Right lobe of liver (tissue), 6 donors: ENCODE data around the gene TCF25. TPM values are rescaled to one million over a fixed set of nuclear protein-coding genes. Genes with fewer than 3 reads are reported as not detected.
"Not testable (repeated sequence)": the region's sequence is repeated elsewhere in the genome, so short reads cannot be mapped to it uniquely, and the experiment has no call there.

Source experiments
- ATAC-seq, 4 donors: fragments of 200-7000 bp; cut with Tn5 transposase; one replicate each; pipeline ENCODE4 v1.9.1; 2020; ENCODE audit warnings: mild to moderate bottlenecking in 4 of 4, moderate library complexity in 4 of 4
- DNase-seq, 3 donors: peaks; one replicate each; pipeline ENCODE4 v3.0.0-alpha.2; 2020
- H3K27ac ChIP-seq, 3 donors: fragments of 200-600 bp; one replicate each; pipeline ENCODE4 v1.8.0; 2022
- H3K27me3 ChIP-seq, 2 donors: fragments of 200-600 bp; one replicate each; pipeline ENCODE4 v1.8.0; 2022
- H3K36me3 ChIP-seq, 4 donors: fragments of 200-600 bp; sonication (generic) in 1 of 4; one replicate each; pipeline versions ENCODE4 v1.5.1 to v1.8.0; 2017 to 2022; ENCODE audit warnings: control low read depth in 1 of 4
- H3K4me1 ChIP-seq, 4 donors: fragments of 200-600 bp; sonication (generic) in 1 of 4; one replicate each; pipeline versions ENCODE4 v1.5.1 to v1.8.0; 2017 to 2022; ENCODE audit warnings: control low read depth in 1 of 4
- H3K4me3 ChIP-seq, 3 donors: fragments of 200-600 bp; one replicate each; pipeline ENCODE4 v1.8.0; 2022
- H3K9me3 ChIP-seq, 4 donors: fragments of 200-600 bp; sonication (generic) in 1 of 4; one replicate each; pipeline versions ENCODE4 v1.5.1 to v1.8.0; 2017 to 2022; ENCODE audit warnings: control low read depth in 1 of 4
- CTCF ChIP-seq, 4 donors: fragments of 200-600 bp in 3 of 4; fragments of 450-650 bp in 1 of 4; IDR thresholded peaks; one replicate each; pipeline versions ENCODE4 v1.5.1 to v1.8.0; 2016 to 2022; ENCODE audit warnings: antibody characterized with exemption in 4 of 4, mild to moderate bottlenecking in 2 of 4
- POLR2A ChIP-seq: fragments of 450-650 bp; IDR thresholded peaks from one replicate; pipeline ENCODE4 v1.6.1; 2017; ENCODE audit warnings: antibody characterized with exemption, mild to moderate bottlenecking
- WGBS: methylation state at CpG from one replicate; pipeline ENCODE4 v1.1.6; 2018; ENCODE audit warnings: low coverage, low lambda C conversion rate; ENCODE audit not compliant: insufficient coverage; ENCODE audit errors: missing lambda C conversion rate; 5-methylcytosine and 5-hydroxymethylcytosine counted together
- intact Hi-C, 2 donors: fragments of 100-400 bp; cut with DNase I; formaldehyde crosslinking; loops; one replicate each; pipeline versions ENCODE4 v1.11.2 to v1.14.1; 2022
- total RNA-seq, 6 experiments: library from RNA; depleted of rRNA in 2 of 6; stranded (reverse); fragments of >200 nt in 2 of 6; fragmentation: NEBNext Ultra II Directional in 3 of 6; extraction: Animal tissue kit (Norgen Biotek cat#: 25700) in 3 of 6; gene quantifications; one replicate each; pipeline versions ENCODE4 v1.1.0 to v1.2.4, GENCODE V29; 2016 to 2023
- donor health status: DM: no; HTN: yes; CAD: no.
- donor health status: DM: no; HTN: no; CAD: no.
- donor health status: DM: no; HTN: no; CAD: no.
- donor health status: DM: no; HTN: yes; CAD: no.
- donor health status: DM: no; HTN: yes; CAD: no.

The TCF25 gene
- total RNA-seq, 6 experiments from 2014 or later, result 66.6 to 91.6 (median 77.9) TPM

- H3K36me3 ChIP-seq, H3K27ac ChIP-seq, H3K4me3 ChIP-seq, intact Hi-C loops, H3K27me3 ChIP-seq, H3K9me3 ChIP-seq, ATAC-seq, DNase-seq: not testable (repeated sequence)
- WGBS, result 70% methylated on average over 8 of the region's 15 CpGs
- H3K4me1 ChIP-seq, result peaks cover 0 to 15% (median 3%) of the 10 kb centered on the region in 4 donors
Measured at GRCh38 chr16:89836484-89836883, 36.9 kb upstream of the TCF25 start.

- TF ChIP-seq CTCF (IDR thresholded peaks at IDR 0.05) (no peak), POLR2A (no peak)
- H3K4me1 ChIP-seq, result peaks cover 0 to 15% (median 3%) of the 10 kb centered on the region in 4 donors
- intact Hi-C loops, result no loop called here
- peak overlapping the region; percentile 46 to 58 (median 49) for H3K4me3 ChIP-seq
- DNase-seq (no peak), ATAC-seq (peak; percentile 22 to 42 (median 34))
- no peaks in the 10 kb centered on the region for H3K9me3 ChIP-seq
- no peaks in the 10 kb centered on the region for H3K36me3 ChIP-seq
- peak overlapping the region; percentile 65 to 85 (median 72) for H3K27ac ChIP-seq
- no CpG with 5 or more reads among the region's 17 CpGs for WGBS
- H3K27me3 ChIP-seq, result no peaks in the 10 kb centered on the region
Measured at GRCh38 chr16:89837014-89837546, 36.3 kb upstream of the TCF25 start.

GRCh38 chr16:89841275-89841674 is 32.1 kb upstream of the TCF25 start:
- Histone ChIP-seq H3K4me3 (no peak overlapping the region), H3K36me3 (no peaks in the 10 kb centered on the region), H3K27ac (no peak overlapping the region), H3K27me3 (no peaks in the 10 kb centered on the region), H3K9me3 (no peaks in the 10 kb centered on the region), H3K4me1 (peaks cover 0 to 15% (median 3%) of the 10 kb centered on the region in 4 donors)
- intact Hi-C loops, result no loop called here
- no peak for TF ChIP-seq POLR2A
- TF ChIP-seq CTCF (IDR thresholded peaks at IDR 0.05), result no peak
- WGBS, result 79% methylated on average over 4 of the region's 10 CpGs
- DNase-seq (no peak), ATAC-seq (no peak)

GRCh38 chr16:89842471-89843408 is 30.7 kb upstream of the TCF25 start:
- Histone ChIP-seq H3K27me3 (no peaks in the 10 kb centered on the region), H3K27ac (no peak overlapping the region), H3K36me3 (no peaks in the 10 kb centered on the region), H3K9me3 (no peaks in the 10 kb centered on the region), H3K4me3 (no peak overlapping the region), H3K4me1 (peaks cover 0 to 9% (median 0%) of the 10 kb centered on the region in 4 donors)
- no peak for DNase-seq
- intact Hi-C loops, result no loop called here
- no peak for ATAC-seq
- 88% methylated on average over 11 of the region's 26 CpGs for WGBS
- TF ChIP-seq CTCF (IDR thresholded peaks at IDR 0.05), result no peak
- no peak for TF ChIP-seq POLR2A
